AG09319 (cell line): ENCODE measurements around the gene AGAP1.

Source experiments
- DNase-seq: peaks from one replicate; pipeline ENCODE4 v3.0.0-alpha.2; 2010; ENCODE audit warnings: low read depth; ENCODE audit errors: extremely low read depth
- CTCF ChIP-seq: IDR thresholded peaks from 2 replicates; pipeline ENCODE4 v1.5.1; 2011; ENCODE audit warnings: low read depth, mild to moderate bottlenecking, inconsistent platforms, low read length, moderate library complexity

Gene AGAP1

GRCh38 chr2:235626658-235627057 is 132.8 kb downstream of the AGAP1 start:
- no peak for TF ChIP-seq CTCF

GRCh38 chr2:235627682-235628081 is 133.8 kb downstream of the AGAP1 start:
- no peak for TF ChIP-seq CTCF

More at GRCh38 chr2:235626658-235627057, 132.8 kb downstream of the AGAP1 start:
- no peak for DNase-seq

GRCh38 chr2:235630718-235631296 is 137.0 kb downstream of the AGAP1 start:
- no peak for DNase-seq
- no peak for TF ChIP-seq CTCF

More at GRCh38 chr2:235627682-235628081, 133.8 kb downstream of the AGAP1 start:
- no peak for DNase-seq

- no peak for DNase-seq
Observed at GRCh38 chr2:235634435-235635158, 140.8 kb downstream of the AGAP1 start.

GRCh38 chr2:235636546-235636945 is 142.7 kb downstream of the AGAP1 start:
- DNase-seq: no peak

More at GRCh38 chr2:235634435-235635158, 140.8 kb downstream of the AGAP1 start:
- no peak for TF ChIP-seq CTCF

GRCh38 chr2:235637896-235638295 is 144.1 kb downstream of the AGAP1 start:
- TF ChIP-seq CTCF: no peak
- DNase-seq: no peak

More at GRCh38 chr2:235636546-235636945, 142.7 kb downstream of the AGAP1 start:
- no peak for TF ChIP-seq CTCF
